K562 (cell line): Measurements from ENCODE around the gene DRC1. TPM values are rescaled to one million over a fixed set of nuclear protein-coding genes. Genes with fewer than 3 reads are reported as not detected.

ENCODE experiments used
- CHD1 ChIP-seq: fragments of 200-600 bp; sonication (generic); IDR thresholded peaks from one replicate; pipeline ENCODE4 v1.6.1; 2012; ENCODE audit warnings: mild to moderate bottlenecking, moderate library complexity, low read length, inconsistent platforms
- HSF4 ChIP-seq: fragments of 250-450 bp; sonication (Bioruptor Pico); IDR thresholded peaks from 2 replicates; pipeline ENCODE4 v2.1.2; 2022; ENCODE audit warnings: mild to moderate bottlenecking, moderate library complexity, borderline replicate concordance
- IRF2 ChIP-seq: sonication (generic); formaldehyde crosslinking; IDR thresholded peaks from 2 replicates; pipeline ENCODE4 v1.8.1; 2022; ENCODE audit warnings: mild to moderate bottlenecking, missing genetic modification reagents
- NR4A1 ChIP-seq, 2 experiments: fragments of 250-450 bp in 1 of 2; fragments of 450-650 bp in 1 of 2; sonication (Bioruptor Pico) in 1 of 2; IDR thresholded peaks; 2 replicates each; pipeline versions ENCODE4 v1.4.0 to v1.6.1; 2016 to 2020; ENCODE audit warnings: mild to moderate bottlenecking in 2 of 2, missing compliant biosample characterization in 1 of 2, missing genetic modification characterization in 1 of 2, moderate library complexity in 1 of 2
- PBX2 ChIP-seq, 2 experiments: IDR thresholded peaks in 1 of 2; conservative IDR thresholded peaks in 1 of 2; 2 replicates each; pipeline ENCODE4 v1.6.1; 2016; ENCODE audit warnings: low read depth in 2 of 2, mild to moderate bottlenecking in 1 of 2, missing compliant biosample characterization in 1 of 2, missing genetic modification characterization in 1 of 2, moderate library complexity in 1 of 2
- TCF7 ChIP-seq: sonication (generic); IDR thresholded peaks from 2 replicates; pipeline ENCODE4 v1.6.1; 2016; ENCODE audit warnings: antibody characterized with exemption, borderline replicate concordance
- ZBTB1 ChIP-seq: sonication (generic); formaldehyde crosslinking; IDR thresholded peaks from 2 replicates; pipeline ENCODE4 v1.8.1; 2023; ENCODE audit warnings: missing genetic modification reagents, low read depth, mild to moderate bottlenecking, borderline replicate concordance
- ZMIZ1 ChIP-seq, 2 experiments: fragments of 150-350 bp in 1 of 2; IDR thresholded peaks; 2 replicates each; pipeline ENCODE4 v1.6.1; 2012 to 2016; ENCODE audit warnings: low read depth in 2 of 2, low read length in 2 of 2, mild to moderate bottlenecking in 1 of 2, moderate library complexity in 1 of 2
- ZNF324 ChIP-seq: fragments of 250-450 bp; sonication (Bioruptor Pico); IDR thresholded peaks from 2 replicates; pipeline ENCODE4 v1.4.0; 2020; ENCODE audit warnings: mild to moderate bottlenecking
- ZNF41 ChIP-seq: fragments of 250-450 bp; sonication (Bioruptor Pico); conservative IDR thresholded peaks from 2 replicates; pipeline ENCODE4 v1.4.0; 2020; ENCODE audit warnings: mild to moderate bottlenecking
- ZNF507 ChIP-seq: conservative IDR thresholded peaks from 2 replicates; pipeline ENCODE4 v1.6.1; 2017; ENCODE audit warnings: missing genetic modification characterization, missing compliant biosample characterization
- polyA plus RNA-seq, 8 experiments: library from polyadenylated mRNA; depleted of rRNA in 4 of 8; stranded (reverse) in 5 of 8; unstranded in 3 of 8; fragments of >200 nt; fragmentation: Nextera tagmentation in 2 of 8; fragmentation: Illumina TruSeq in 1 of 8; extraction: Ambion mirVana in 2 of 8; extraction: Trizol in 1 of 8; gene quantifications; 2 replicates each; pipeline versions ENCODE4 v1.2.1 to v1.2.3, GENCODE V29; 2011 to 2014; ENCODE audit warnings: inconsistent platforms in 1 of 8, missing spikeins in 1 of 8
- total RNA-seq, 7 experiments: library from RNA; depleted of rRNA in 6 of 7; stranded (reverse); fragments of >200 nt in 6 of 7; fragmentation: Illumina TruSeq in 2 of 7; extraction: Trizol in 2 of 7; gene quantifications; 2 replicates each; pipeline versions ENCODE4 v1.2.1 to v1.2.3, GENCODE V29; 2011 to 2021; ENCODE audit warnings: low replicate concordance in 1 of 7
- TF ChIP-seq, protein P1 (sequence below): fragments of 250-450 bp; sonication (Bioruptor Pico); IDR thresholded peaks from 2 replicates; pipeline ENCODE4 v1.8.0; 2021; ENCODE audit warnings: mild to moderate bottlenecking, moderate library complexity
- TF ChIP-seq, protein P2 (sequence below): fragments of 250-450 bp; sonication (Bioruptor Pico); IDR thresholded peaks from 2 replicates; pipeline ENCODE4 v1.4.0; 2020; ENCODE audit warnings: mild to moderate bottlenecking, moderate library complexity
- TF ChIP-seq, protein P3 (sequence below): fragments of 450-650 bp; formaldehyde crosslinking; IDR thresholded peaks from 2 replicates; pipeline ENCODE4 v1.4.0; 2022; ENCODE audit warnings: missing genetic modification characterization

Gene DRC1
- total and polyA plus RNA-seq, 9 of the 15 experiments (the other 6 are each of a cell fraction or from before 2014, with no cell fraction given): 0.07 to 0.10 TPM; not detected in 7

DNA sequence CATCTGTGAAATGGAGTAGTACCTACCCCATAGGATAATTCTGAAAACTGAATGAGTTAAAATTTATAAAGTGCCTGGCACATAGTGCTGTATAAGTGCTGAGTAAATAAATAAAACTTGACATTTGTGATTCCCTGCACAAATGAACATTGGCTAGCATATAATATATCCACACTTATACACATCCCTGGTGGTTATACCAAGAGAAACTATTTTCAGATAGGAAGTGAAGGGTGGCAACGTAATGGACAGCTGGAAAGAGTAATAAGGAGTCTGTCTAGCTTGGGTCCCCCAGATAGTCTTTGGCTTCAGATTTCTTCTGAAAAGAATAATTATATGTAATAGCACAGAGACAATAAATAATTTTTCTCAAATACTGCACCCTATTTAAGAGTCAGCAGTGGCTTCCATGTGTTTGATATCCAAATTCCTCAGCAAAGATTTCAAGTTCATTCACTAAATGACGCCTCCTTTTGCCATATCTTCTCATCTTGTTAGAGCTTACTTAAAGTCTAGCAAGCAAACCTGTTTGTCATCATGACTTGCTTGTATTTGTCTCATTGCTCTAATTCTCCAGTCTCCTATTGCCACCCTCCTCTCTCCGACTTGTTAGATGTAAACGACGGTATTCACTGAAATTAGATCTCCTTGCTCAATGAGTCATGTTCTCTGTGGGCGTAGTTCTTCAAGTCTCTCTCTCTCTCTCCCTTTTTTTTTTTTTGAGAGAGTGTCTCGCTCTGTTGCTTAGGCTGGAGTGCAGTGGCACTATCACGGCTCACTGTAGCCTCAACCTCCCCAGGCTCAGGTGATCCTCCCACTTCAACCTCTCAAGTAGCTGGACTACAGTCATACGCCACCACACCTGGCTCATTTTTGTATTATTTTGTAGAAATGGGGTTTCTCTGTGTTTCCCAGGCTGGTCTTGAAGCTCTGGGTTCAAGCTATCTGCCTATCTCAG, 46.4 kb upstream of the DRC1 start (continued):
- TF ChIP-seq ZMIZ1 (IDR thresholded peaks at IDR 0.05; ENCODE audit: low read depth in 2 of 2, low read length in 2 of 2): no peak
- TF ChIP-seq TCF7: no peak
- no peak for TF ChIP-seq ZNF324 (CRISPR knock-in tag)
- TF ChIP-seq, protein P1, sequence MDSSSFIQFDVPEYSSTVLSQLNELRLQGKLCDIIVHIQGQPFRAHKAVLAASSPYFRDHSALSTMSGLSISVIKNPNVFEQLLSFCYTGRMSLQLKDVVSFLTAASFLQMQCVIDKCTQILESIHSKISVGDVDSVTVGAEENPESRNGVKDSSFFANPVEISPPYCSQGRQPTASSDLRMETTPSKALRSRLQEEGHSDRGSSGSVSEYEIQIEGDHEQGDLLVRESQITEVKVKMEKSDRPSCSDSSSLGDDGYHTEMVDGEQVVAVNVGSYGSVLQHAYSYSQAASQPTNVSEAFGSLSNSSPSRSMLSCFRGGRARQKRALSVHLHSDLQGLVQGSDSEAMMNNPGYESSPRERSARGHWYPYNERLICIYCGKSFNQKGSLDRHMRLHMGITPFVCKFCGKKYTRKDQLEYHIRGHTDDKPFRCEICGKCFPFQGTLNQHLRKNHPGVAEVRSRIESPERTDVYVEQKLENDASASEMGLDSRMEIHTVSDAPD (CRISPR knock-in tag): no peak
- TF ChIP-seq ZBTB1 (CRISPR knock-in tag): no peak
- TF ChIP-seq CHD1: no peak
- no peak for TF ChIP-seq PBX2 (CRISPR knock-in tag; IDR thresholded peaks at IDR 0.05; ENCODE audit: low read depth)
- 0 out of 2 replicates have a peak, but pooled peaks have one; percentile 16 for TF ChIP-seq PBX2 (tag; conservative IDR thresholded peaks at IDR 0.05; ENCODE audit: low read depth)
- TF ChIP-seq IRF2 (CRISPR knock-in tag): no peak
- TF ChIP-seq, protein P2, sequence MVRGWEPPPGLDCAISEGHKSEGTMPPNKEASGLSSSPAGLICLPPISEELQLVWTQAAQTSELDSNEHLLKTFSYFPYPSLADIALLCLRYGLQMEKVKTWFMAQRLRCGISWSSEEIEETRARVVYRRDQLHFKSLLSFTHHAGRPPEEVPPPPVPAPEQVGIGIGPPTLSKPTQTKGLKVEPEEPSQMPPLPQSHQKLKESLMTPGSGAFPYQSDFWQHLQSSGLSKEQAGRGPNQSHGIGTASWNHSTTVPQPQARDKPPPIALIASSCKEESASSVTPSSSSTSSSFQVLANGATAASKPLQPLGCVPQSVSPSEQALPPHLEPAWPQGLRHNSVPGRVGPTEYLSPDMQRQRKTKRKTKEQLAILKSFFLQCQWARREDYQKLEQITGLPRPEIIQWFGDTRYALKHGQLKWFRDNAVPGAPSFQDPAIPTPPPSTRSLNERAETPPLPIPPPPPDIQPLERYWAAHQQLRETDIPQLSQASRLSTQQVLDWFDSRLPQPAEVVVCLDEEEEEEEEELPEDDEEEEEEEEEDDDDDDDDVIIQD (CRISPR knock-in tag): no peak
- no peak for TF ChIP-seq ZNF41 (CRISPR knock-in tag)
- TF ChIP-seq HSF4: no peak
- TF ChIP-seq ZNF507 (tag): no peak
- TF ChIP-seq, protein P3, sequence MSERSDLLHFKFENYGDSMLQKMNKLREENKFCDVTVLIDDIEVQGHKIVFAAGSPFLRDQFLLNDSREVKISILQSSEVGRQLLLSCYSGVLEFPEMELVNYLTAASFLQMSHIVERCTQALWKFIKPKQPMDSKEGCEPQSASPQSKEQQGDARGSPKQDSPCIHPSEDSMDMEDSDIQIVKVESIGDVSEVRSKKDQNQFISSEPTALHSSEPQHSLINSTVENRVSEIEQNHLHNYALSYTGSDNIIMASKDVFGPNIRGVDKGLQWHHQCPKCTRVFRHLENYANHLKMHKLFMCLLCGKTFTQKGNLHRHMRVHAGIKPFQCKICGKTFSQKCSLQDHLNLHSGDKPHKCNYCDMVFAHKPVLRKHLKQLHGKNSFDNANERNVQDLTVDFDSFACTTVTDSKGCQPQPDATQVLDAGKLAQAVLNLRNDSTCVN (CRISPR knock-in tag): no peak
- no peak for TF ChIP-seq NR4A1 (CRISPR knock-in tag; IDR thresholded peaks at IDR 0.05)
- no peak for TF ChIP-seq NR4A1 (tag; IDR thresholded peaks at IDR 0.05)
